ENCODE data around the gene CEBPB. TPM values are rescaled to one million over a fixed set of nuclear protein-coding genes. Genes with fewer than 3 reads are reported as not detected.
A peak's percentile ranks its signal among the peaks of the same experiment; 100 is the strongest.

The CEBPB gene
- total RNA-seq, 1 donor from 2014 or later: 11.3 TPM

- H3K4me3 Mint-ChIP-seq (ENCODE audit: unreplicated experiment): no peak overlapping the region
Observed at GRCh38 chr20:50149481-50150254, 41.0 kb upstream of the CEBPB start.

GRCh38 chr20:50151034-50151743 lies 39.4 kb upstream of the CEBPB start:
- no peak for DNase-seq
- Mint-ChIP-seq H3K4me3 (ENCODE audit: unreplicated experiment) (peak overlapping the region; percentile 22), H3K9me3 (ENCODE audit: unreplicated experiment) (peaks cover 11% of the 10 kb centered on the region), H3K36me3 (ENCODE audit: unreplicated experiment) (peaks cover 6% of the 10 kb centered on the region), H3K27me3 (ENCODE audit: unreplicated experiment) (peaks cover 25% of the 10 kb centered on the region), H3K4me1 (ENCODE audit: low read depth, unreplicated experiment) (peaks cover 19% of the 10 kb centered on the region), H3K27ac (ENCODE audit: unreplicated experiment) (no peak overlapping the region)
- no peak for TF ChIP-seq CTCF (IDR thresholded peaks at IDR 0.05; ENCODE audit: partially characterized antibody, unreplicated experiment)

More at GRCh38 chr20:50149481-50150254, 41.0 kb upstream of the CEBPB start:
- Mint-ChIP-seq H3K36me3 (ENCODE audit: unreplicated experiment) (peaks cover 6% of the 10 kb centered on the region), H3K4me1 (ENCODE audit: low read depth, unreplicated experiment) (peaks cover 19% of the 10 kb centered on the region), H3K27me3 (ENCODE audit: unreplicated experiment) (peaks cover 25% of the 10 kb centered on the region), H3K9me3 (ENCODE audit: unreplicated experiment) (peaks cover 11% of the 10 kb centered on the region), H3K27ac (ENCODE audit: unreplicated experiment) (no peak overlapping the region)
- no peak for DNase-seq
- TF ChIP-seq CTCF (IDR thresholded peaks at IDR 0.05; ENCODE audit: partially characterized antibody, unreplicated experiment): no peak

- no peak for DNase-seq
- Mint-ChIP-seq H3K27me3 (ENCODE audit: unreplicated experiment) (peaks cover 25% of the 10 kb centered on the region), H3K27ac (ENCODE audit: unreplicated experiment) (peak overlapping the region; percentile 70)
Observed at GRCh38 chr20:50152394-50153152, 38.1 kb upstream of the CEBPB start.

GRCh38 chr20:50153153-50153499 lies 37.5 kb upstream of the CEBPB start:
- Mint-ChIP-seq H3K36me3 (ENCODE audit: unreplicated experiment) (peaks cover 6% of the 10 kb centered on the region), H3K4me1 (ENCODE audit: low read depth, unreplicated experiment) (peaks cover 19% of the 10 kb centered on the region), H3K27me3 (ENCODE audit: unreplicated experiment) (peaks cover 25% of the 10 kb centered on the region), H3K27ac (ENCODE audit: unreplicated experiment) (peak overlapping the region; percentile 70), H3K4me3 (ENCODE audit: unreplicated experiment) (peak overlapping the region; percentile 91), H3K9me3 (ENCODE audit: unreplicated experiment) (peaks cover 11% of the 10 kb centered on the region)
- no peak for DNase-seq
- TF ChIP-seq CTCF (IDR thresholded peaks at IDR 0.05; ENCODE audit: partially characterized antibody, unreplicated experiment): no peak

More at GRCh38 chr20:50152394-50153152, 38.1 kb upstream of the CEBPB start:
- Mint-ChIP-seq H3K4me1 (ENCODE audit: low read depth, unreplicated experiment) (peaks cover 19% of the 10 kb centered on the region), H3K9me3 (ENCODE audit: unreplicated experiment) (peaks cover 11% of the 10 kb centered on the region), H3K4me3 (ENCODE audit: unreplicated experiment) (peak overlapping the region; percentile 91), H3K36me3 (ENCODE audit: unreplicated experiment) (peaks cover 6% of the 10 kb centered on the region)
- TF ChIP-seq CTCF (IDR thresholded peaks at IDR 0.05; ENCODE audit: partially characterized antibody, unreplicated experiment): no peak
